ENCODE results near the gene DNAJB1. TPM values are rescaled to one million over a fixed set of nuclear protein-coding genes. Genes with fewer than 3 reads are reported as not detected.

The DNAJB1 gene
- total and polyA plus RNA-seq, 2 of the 13 experiments (the other 11 are each of a cell fraction or from before 2014, with no cell fraction given), result 87.5 to 97.3 TPM

DNA sequence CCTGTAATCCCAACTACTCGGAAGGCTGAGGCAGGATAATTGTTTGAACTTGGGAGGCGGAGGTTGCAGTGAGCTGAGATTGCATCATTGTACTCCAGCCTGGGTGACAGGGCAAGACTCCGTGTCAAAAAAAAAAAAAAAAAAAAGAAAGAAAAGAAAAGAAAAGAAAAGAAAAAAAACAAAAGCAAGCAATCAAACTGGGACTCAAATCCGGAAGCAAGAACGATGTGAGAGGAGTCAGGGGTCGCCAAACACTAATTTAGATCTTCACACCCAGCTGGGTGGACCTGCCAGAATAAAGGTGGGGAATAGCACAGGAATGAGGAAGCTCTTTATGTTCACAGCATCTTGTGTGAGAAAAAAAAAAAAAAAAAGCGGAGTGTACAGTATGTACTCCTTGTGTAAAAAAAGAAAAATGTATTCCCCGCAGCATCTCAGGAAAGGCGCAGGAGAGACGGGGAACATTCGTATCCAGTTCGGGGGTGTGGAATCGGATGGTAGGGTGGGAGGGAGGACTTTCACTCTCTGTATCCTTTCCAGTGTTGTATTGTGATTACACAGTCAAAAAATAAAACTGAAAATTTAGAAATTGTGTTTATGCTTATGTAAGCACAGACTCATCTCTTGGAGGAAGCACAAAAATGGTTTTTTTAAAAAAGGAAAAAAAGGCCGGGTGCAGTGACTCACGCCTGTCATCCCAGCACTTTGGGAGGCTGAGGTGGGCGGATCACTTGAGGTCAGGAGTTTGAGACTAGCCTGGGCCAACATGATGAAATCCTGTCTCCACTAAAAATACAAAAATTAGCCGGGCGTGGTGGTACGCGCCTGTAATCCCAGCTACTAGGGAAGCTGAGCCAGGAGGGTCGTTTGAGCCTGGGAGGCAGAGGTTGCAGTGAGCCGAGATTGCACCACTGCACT lies 7.6 kb downstream of the DNAJB1 start (continued):
- TF ChIP-seq, protein P1, sequence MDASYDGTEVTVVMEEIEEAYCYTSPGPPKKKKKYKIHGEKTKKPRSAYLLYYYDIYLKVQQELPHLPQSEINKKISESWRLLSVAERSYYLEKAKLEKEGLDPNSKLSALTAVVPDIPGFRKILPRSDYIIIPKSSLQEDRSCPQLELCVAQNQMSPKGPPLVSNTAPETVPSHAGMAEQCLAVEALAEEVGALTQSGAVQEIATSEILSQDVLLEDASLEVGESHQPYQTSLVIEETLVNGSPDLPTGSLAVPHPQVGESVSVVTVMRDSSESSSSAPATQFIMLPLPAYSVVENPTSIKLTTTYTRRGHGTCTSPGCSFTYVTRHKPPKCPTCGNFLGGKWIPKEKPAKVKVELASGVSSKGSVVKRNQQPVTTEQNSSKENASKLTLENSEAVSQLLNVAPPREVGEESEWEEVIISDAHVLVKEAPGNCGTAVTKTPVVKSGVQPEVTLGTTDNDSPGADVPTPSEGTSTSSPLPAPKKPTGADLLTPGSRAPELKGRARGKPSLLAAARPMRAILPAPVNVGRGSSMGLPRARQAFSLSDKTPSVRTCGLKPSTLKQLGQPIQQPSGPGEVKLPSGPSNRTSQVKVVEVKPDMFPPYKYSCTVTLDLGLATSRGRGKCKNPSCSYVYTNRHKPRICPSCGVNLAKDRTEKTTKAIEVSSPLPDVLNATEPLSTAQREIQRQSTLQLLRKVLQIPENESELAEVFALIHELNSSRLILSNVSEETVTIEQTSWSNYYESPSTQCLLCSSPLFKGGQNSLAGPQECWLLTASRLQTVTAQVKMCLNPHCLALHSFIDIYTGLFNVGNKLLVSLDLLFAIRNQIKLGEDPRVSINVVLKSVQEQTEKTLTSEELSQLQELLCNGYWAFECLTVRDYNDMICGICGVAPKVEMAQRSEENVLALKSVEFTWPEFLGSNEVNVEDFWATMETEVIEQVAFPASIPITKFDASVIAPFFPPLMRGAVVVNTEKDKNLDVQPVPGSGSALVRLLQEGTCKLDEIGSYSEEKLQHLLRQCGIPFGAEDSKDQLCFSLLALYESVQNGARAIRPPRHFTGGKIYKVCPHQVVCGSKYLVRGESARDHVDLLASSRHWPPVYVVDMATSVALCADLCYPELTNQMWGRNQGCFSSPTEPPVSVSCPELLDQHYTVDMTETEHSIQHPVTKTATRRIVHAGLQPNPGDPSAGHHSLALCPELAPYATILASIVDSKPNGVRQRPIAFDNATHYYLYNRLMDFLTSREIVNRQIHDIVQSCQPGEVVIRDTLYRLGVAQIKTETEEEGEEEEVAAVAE (CRISPR knock-in tag; IDR thresholded peaks at IDR 0.05; ENCODE audit: borderline replicate concordance), result no peak
- no peak for TF ChIP-seq ZNF83 (CRISPR knock-in tag; IDR thresholded peaks at IDR 0.05; ENCODE audit: borderline replicate concordance)
- TF ChIP-seq ZNF556 (CRISPR knock-in tag; IDR thresholded peaks at IDR 0.05; ENCODE audit: borderline replicate concordance), result no peak
- TF ChIP-seq, protein P2, sequence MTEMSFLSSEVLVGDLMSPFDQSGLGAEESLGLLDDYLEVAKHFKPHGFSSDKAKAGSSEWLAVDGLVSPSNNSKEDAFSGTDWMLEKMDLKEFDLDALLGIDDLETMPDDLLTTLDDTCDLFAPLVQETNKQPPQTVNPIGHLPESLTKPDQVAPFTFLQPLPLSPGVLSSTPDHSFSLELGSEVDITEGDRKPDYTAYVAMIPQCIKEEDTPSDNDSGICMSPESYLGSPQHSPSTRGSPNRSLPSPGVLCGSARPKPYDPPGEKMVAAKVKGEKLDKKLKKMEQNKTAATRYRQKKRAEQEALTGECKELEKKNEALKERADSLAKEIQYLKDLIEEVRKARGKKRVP (CRISPR knock-in tag; IDR thresholded peaks at IDR 0.05), result peak in 1 of 2 experiments; percentile 84; a peak in 2 of 4 replicates
- TF ChIP-seq, protein P3, sequence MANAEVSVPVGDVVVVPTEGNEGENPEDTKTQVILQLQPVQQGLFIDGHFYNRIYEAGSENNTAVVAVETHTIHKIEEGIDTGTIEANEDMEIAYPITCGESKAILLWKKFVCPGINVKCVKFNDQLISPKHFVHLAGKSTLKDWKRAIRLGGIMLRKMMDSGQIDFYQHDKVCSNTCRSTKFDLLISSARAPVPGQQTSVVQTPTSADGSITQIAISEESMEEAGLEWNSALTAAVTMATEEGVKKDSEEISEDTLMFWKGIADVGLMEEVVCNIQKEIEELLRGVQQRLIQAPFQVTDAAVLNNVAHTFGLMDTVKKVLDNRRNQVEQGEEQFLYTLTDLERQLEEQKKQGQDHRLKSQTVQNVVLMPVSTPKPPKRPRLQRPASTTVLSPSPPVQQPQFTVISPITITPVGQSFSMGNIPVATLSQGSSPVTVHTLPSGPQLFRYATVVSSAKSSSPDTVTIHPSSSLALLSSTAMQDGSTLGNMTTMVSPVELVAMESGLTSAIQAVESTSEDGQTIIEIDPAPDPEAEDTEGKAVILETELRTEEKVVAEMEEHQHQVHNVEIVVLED (CRISPR knock-in tag; IDR thresholded peaks at IDR 0.05; ENCODE audit: borderline replicate concordance), result no peak
- TF ChIP-seq ZFY (CRISPR knock-in tag; IDR thresholded peaks at IDR 0.05), result no peak
- TF ChIP-seq, protein P4, sequence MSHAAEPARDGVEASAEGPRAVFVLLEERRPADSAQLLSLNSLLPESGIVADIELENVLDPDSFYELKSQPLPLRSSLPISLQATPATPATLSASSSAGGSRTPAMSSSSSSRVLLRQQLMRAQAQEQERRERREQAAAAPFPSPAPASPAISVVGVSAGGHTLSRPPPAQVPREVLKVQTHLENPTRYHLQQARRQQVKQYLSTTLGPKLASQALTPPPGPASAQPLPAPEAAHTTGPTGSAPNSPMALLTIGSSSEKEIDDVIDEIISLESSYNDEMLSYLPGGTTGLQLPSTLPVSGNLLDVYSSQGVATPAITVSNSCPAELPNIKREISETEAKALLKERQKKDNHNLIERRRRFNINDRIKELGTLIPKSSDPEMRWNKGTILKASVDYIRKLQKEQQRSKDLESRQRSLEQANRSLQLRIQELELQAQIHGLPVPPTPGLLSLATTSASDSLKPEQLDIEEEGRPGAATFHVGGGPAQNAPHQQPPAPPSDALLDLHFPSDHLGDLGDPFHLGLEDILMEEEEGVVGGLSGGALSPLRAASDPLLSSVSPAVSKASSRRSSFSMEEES (CRISPR knock-in tag; IDR thresholded peaks at IDR 0.05), result no peak
- TF ChIP-seq TGIF2 (CRISPR knock-in tag; IDR thresholded peaks at IDR 0.05), result no peak
- no peak for TF ChIP-seq ZBTB38 (CRISPR knock-in tag; IDR thresholded peaks at IDR 0.05)
- TF ChIP-seq ZNF549 (CRISPR knock-in tag; IDR thresholded peaks at IDR 0.05), result no peak
- TF ChIP-seq ZNF30 (CRISPR knock-in tag; IDR thresholded peaks at IDR 0.05), result no peak
- TF ChIP-seq DNMT3B (CRISPR knock-in tag; conservative IDR thresholded peaks at IDR 0.05), result no peak
- no peak for TF ChIP-seq U2AF2 (IDR thresholded peaks at IDR 0.05; ENCODE audit: low read depth, low read length)
- no peak for TF ChIP-seq ZC3H4 (CRISPR knock-in tag; IDR thresholded peaks at IDR 0.05; ENCODE audit: borderline replicate concordance)
- peak; percentile 40 to 64 for TF ChIP-seq MAFK (conservative IDR thresholded peaks at IDR 0.05 in 1 of 2, IDR thresholded peaks at IDR 0.05 in 1 of 2; ENCODE audit: low read length in 2 of 2)
- TF ChIP-seq IRF2 (CRISPR knock-in tag; IDR thresholded peaks at IDR 0.05), result no peak
- no peak for TF ChIP-seq ARID2 (CRISPR knock-in tag; IDR thresholded peaks at IDR 0.05; ENCODE audit: borderline replicate concordance)
- TF ChIP-seq, protein P5, sequence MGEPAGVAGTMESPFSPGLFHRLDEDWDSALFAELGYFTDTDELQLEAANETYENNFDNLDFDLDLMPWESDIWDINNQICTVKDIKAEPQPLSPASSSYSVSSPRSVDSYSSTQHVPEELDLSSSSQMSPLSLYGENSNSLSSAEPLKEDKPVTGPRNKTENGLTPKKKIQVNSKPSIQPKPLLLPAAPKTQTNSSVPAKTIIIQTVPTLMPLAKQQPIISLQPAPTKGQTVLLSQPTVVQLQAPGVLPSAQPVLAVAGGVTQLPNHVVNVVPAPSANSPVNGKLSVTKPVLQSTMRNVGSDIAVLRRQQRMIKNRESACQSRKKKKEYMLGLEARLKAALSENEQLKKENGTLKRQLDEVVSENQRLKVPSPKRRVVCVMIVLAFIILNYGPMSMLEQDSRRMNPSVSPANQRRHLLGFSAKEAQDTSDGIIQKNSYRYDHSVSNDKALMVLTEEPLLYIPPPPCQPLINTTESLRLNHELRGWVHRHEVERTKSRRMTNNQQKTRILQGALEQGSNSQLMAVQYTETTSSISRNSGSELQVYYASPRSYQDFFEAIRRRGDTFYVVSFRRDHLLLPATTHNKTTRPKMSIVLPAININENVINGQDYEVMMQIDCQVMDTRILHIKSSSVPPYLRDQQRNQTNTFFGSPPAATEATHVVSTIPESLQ (CRISPR knock-in tag; conservative IDR thresholded peaks at IDR 0.05), result no peak
